H1 (cell line): Measurements from ENCODE around the gene SYTL2. TPM values are rescaled to one million over a fixed set of nuclear protein-coding genes. Genes with fewer than 3 reads are reported as not detected.

Experiments
- CBX8 ChIP-seq: fragments of 300-800, 300-1000 bp; sonication (generic); IDR thresholded peaks from 2 replicates; pipeline ENCODE4 v1.7.1; 2016; ENCODE audit warnings: low read depth, low read length, borderline replicate concordance
- CHD1 ChIP-seq: IDR thresholded peaks from 2 replicates; pipeline ENCODE4 v1.6.1; 2012; ENCODE audit warnings: low read depth, low read length, improper control_type of control experiment
- JUN ChIP-seq: IDR thresholded peaks from 2 replicates; pipeline ENCODE4 v1.6.1; 2011; ENCODE audit warnings: low read depth, mild to moderate bottlenecking, improper control_type of control experiment, low read length
- MAFK ChIP-seq: IDR thresholded peaks from 2 replicates; pipeline ENCODE4 v1.6.1; 2012; ENCODE audit warnings: low read depth, mild to moderate bottlenecking, improper control_type of control experiment, low read length
- PHF8 ChIP-seq: fragments of 200-600 bp; sonication (generic); conservative IDR thresholded peaks from 2 replicates; pipeline ENCODE4 v1.7.1; 2012; ENCODE audit warnings: low read depth, mild to moderate bottlenecking, inconsistent platforms, low read length, moderate library complexity
- RXRA ChIP-seq: IDR thresholded peaks from 2 replicates; pipeline ENCODE4 v1.6.1; 2011; ENCODE audit warnings: low read depth, mild to moderate bottlenecking, low read length, moderate library complexity; ENCODE audit not compliant: insufficient read depth
- SIN3A ChIP-seq, 2 experiments: IDR thresholded peaks in 1 of 2; conservative IDR thresholded peaks in 1 of 2; 2 replicates each; pipeline ENCODE4 v1.6.1; 2011 to 2012; ENCODE audit warnings: low read length in 2 of 2, improper control_type of control experiment in 1 of 2, low read depth in 1 of 2, mild to moderate bottlenecking in 1 of 2
- SP4 ChIP-seq: IDR thresholded peaks from 2 replicates; pipeline ENCODE4 v1.6.1; 2012; ENCODE audit warnings: low read length, inconsistent platforms
- polyA plus RNA-seq, 7 experiments: library from polyadenylated mRNA; depleted of rRNA in 3 of 7; stranded (reverse) in 5 of 7; unstranded in 2 of 7; fragments of >200 nt in 5 of 7; fragments of 200-250 nt in 2 of 7; gene quantifications; 1 replicate in 5 of 7; 2 replicates in 1 of 7; 4 replicates in 1 of 7; pipeline versions ENCODE4 v1.2.1 to v1.2.3, GENCODE V29; 2011 to 2013; ENCODE audit warnings: missing spikeins in 2 of 7, mixed read lengths in 2 of 7
- total RNA-seq: library from RNA; stranded (reverse); fragmentation: NEBNext Ultra II Directional; extraction: Animal tissue kit (Norgen Biotek cat#: 25700); gene quantifications from 2 replicates; pipeline ENCODE4 v1.2.1, GENCODE V29; 2021

Gene SYTL2
- total and polyA plus RNA-seq, 2 of the 8 experiments (the other 6 are each of a cell fraction or from before 2014, with no cell fraction given): 1.3 to 9.1 TPM

DNA sequence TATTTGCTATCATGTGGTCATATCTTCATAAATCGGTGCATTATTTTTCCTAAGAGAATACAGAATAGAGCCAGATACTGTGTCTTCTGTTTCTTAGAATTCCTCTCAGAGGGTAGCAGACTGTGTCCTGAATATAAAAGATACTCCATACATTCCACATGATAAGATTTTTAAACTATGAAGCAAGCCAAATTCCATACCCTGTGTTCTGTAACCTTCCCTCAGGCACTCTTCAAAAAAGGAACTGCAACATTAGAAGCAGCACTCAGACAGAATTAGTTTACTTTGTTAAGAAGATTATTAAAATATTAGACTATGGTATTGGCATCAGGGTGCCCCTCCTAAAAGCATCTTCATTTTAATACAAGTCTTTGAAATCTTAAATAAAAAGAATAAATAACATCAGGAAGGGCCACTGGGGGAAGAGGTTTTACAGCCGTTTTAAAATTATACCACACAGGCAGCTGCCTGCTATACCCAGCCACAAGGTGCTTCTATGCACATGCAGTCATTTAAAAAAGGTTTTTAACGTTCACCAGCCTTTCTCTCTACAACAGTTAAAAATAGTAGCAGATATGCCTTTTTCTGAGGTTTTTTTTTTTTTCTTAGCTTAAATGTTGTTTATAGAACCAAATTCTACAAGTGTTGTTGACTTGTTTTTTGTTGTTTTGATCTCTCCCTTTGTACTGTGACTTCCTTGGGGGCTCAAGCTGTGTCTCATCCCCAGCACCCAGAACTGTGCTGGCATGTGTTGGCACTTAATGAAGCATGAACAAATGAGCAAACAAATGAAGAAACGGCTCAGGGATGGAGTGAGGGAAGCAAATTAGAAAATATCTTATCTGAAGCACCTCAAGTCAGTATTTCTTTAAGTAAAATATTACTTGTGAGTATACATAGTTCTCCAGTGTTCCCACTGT lies 70.2 kb downstream of the SYTL2 start (continued):
- TF ChIP-seq CBX8 (no peak), SP4 (no peak), CHD1 (no peak), MAFK (no peak), SIN3A (conservative IDR thresholded peaks at IDR 0.05 in 1 of 2, IDR thresholded peaks at IDR 0.05 in 1 of 2; ENCODE audit: low read depth in 1 of 2, low read length in 2 of 2) (no peak), RXRA (no peak), JUN (no peak), PHF8 (no peak)
